ENCODE measurements around the gene MGMT.

- TF ChIP-seq, protein P1, sequence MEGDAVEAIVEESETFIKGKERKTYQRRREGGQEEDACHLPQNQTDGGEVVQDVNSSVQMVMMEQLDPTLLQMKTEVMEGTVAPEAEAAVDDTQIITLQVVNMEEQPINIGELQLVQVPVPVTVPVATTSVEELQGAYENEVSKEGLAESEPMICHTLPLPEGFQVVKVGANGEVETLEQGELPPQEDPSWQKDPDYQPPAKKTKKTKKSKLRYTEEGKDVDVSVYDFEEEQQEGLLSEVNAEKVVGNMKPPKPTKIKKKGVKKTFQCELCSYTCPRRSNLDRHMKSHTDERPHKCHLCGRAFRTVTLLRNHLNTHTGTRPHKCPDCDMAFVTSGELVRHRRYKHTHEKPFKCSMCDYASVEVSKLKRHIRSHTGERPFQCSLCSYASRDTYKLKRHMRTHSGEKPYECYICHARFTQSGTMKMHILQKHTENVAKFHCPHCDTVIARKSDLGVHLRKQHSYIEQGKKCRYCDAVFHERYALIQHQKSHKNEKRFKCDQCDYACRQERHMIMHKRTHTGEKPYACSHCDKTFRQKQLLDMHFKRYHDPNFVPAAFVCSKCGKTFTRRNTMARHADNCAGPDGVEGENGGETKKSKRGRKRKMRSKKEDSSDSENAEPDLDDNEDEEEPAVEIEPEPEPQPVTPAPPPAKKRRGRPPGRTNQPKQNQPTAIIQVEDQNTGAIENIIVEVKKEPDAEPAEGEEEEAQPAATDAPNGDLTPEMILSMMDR (IDR thresholded peaks at IDR 0.05; ENCODE audit: borderline replicate concordance, extremely low read depth, low read length, poor library complexity, severe bottlenecking) = no peak
- TF ChIP-seq EZH2 (IDR thresholded peaks at IDR 0.05; ENCODE audit: borderline replicate concordance, low read depth, low read length, severe bottlenecking) = no peak
Observed at GRCh38 chr10:129547608-129548007, 80.6 kb downstream of the MGMT start.
